GM12874 (cell line): ENCODE data around the gene CFAP97D2.

Experiments
- TF ChIP-seq, protein P1 (sequence below): IDR thresholded peaks from 2 replicates; pipeline ENCODE4 v1.5.1; 2011; ENCODE audit warnings: low read depth, mild to moderate bottlenecking, control low read depth, low read length, moderate library complexity; ENCODE audit not compliant: insufficient read depth

CFAP97D2 gene

DNA sequence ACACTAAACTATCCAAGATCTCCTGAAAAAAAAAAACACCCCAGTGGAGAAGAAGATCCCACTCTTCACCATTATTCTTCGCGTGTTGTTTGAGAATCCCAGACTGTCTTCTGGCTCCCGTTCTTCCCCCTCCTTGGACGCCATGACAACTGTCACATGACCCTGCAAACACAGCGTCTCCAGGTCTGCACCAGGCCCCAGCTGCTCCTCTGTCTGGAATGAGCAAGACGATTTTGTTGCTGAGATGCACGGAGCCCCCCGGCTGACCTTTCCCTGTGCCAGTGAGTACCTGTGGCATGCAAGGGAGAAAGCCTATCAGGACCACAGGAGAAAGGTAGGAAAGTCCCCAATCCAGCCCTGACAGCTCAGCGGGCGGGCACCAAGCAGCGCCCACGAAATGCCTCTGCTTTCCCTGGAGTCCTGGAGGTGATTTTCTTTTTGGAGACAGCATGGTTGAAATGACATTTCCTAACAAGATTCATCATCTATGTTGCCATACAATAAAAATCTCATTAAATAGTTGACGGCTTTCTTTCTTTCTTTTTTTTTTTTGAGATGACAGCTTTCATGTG lies at the start of gene CFAP97D2:
Gene CFAP97D2 (plus strand): TSS at position 171 of the 572 bp plus-strand sequence. CDS start 74 bp downstream, at position 245.
- TF ChIP-seq, protein P1, sequence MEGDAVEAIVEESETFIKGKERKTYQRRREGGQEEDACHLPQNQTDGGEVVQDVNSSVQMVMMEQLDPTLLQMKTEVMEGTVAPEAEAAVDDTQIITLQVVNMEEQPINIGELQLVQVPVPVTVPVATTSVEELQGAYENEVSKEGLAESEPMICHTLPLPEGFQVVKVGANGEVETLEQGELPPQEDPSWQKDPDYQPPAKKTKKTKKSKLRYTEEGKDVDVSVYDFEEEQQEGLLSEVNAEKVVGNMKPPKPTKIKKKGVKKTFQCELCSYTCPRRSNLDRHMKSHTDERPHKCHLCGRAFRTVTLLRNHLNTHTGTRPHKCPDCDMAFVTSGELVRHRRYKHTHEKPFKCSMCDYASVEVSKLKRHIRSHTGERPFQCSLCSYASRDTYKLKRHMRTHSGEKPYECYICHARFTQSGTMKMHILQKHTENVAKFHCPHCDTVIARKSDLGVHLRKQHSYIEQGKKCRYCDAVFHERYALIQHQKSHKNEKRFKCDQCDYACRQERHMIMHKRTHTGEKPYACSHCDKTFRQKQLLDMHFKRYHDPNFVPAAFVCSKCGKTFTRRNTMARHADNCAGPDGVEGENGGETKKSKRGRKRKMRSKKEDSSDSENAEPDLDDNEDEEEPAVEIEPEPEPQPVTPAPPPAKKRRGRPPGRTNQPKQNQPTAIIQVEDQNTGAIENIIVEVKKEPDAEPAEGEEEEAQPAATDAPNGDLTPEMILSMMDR: no peak

DNA sequence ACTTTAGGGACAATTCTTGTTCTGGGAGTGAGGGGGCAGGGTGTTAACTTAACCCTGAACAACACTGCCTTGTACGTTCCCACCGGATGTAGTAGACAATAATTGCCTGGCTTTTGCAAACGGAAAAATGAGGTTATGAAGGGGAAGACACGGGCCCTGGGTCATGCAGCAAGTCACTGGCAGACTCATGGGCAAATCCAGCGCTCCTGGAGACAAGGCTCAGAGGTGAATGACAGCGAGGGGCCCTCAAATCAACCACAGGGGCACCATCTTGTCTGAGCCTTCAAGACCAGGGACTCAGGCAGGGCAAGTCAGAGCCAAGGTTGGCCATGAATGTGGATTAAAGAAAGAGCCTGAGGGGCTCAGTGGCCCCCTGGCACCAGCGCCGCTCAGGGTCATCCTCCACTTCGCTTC lies 49.4 kb upstream of the CFAP97D2 start:
- TF ChIP-seq, protein P1: no peak

DNA sequence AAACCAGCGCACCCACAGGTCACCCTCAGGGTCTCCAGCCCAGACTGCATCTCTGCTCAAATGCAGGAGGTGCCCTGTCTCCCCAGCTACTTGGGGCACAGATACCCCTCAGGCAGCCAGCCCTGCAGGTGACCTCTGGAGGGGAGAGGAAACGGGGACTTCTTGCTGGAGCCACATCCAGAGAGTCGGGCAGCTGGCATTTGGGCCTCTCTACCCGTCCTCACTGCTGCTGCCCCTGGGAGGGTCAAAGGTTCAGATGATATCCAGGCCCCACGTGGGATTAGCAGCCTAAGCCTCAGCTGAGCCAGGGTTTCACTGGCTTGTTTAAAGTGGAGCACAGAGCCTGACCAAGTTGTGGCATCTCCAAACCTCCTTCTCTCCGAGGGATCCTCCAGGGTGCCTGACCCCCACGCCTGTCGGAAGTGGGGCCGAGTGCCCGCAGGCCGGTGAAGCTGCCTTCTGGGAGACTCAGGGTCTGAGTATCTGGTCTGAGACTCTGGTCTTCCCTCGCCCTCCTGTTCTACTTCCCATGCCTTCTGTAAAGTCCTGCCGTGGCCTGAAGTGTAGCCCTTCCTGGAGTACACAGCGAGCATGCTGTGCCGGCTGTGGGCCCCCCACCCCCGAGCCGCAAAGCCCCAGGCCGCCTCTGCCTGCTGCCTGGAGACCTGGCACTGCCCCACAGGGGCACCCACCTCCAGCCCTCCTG lies 48.8 kb upstream of the CFAP97D2 start:
- TF ChIP-seq, protein P1: no peak

DNA sequence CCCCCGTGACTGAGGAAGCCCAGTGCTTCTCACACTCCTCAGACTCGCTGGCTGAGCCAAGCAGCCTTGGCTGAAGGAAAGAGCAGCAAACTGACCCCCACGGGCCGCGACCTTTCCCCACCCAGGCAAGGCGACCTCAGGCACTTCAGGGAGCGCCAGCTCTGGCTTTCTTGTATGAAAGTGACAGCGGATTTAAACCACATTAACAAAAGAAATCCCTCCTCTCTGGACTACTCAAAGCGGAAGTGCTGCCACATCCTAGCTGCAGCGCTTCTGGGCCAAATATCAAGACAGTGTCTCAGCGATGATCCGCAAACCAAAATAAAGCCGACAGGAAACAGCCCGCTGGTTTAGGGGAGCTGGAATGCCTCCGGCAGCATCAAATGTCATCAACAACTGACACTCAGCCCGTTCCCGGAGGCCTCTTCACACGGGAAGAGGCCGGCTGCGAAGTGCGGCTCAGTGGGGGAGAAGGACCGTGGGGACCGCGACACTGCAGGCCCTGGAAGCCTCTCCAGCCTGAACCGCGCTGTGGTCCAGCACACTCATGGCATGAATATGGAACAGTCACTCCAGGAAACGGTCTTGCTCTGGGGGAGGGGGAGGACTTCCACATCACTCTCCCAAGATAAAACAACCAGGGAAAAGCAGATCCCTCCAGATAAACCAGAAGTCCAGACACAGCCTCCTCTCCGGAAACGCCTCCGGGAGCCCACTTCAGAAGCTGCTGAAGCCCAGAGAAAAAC lies 48.0 kb upstream of the CFAP97D2 start:
- TF ChIP-seq, protein P1: no peak

DNA sequence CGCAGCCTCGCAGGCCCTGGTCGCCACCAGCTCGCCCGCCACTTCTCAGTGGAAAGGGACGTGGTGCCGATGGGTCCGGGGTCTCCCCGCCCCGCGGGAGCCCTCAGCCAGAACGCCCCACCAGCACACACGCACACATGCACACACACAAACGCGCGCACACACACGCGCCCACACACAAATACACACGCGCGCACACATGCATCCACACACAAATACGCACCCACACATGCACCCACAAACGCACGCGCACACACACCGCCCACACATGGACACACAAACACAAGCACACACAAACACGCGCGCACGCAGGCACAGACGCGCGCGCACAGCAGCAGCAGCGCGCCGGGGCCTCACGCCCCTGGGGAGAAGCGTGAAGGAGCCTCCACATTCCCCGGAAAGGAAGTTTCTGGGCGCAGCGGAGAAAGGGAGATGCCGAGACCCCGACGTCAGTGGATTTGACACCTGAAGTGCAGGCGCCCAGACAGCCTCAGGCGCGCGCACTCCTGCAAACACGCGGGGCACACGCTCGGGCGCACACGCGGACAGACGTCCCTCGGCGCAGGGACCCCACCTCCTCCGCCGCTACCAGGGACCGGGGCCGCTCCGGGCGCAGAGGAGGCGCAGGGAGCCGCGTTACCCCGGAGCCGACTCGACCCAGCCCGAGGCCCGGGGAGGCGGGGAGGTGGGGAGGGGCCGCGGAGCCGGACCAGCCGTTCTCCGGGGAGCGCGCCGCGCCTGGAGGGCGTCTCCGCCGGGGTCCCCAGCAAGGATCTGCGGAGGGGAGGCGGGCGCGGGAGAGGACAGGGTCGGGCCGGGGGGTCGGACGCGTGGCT lies 47.3 kb upstream of the CFAP97D2 start:
- TF ChIP-seq, protein P1: no peak

DNA sequence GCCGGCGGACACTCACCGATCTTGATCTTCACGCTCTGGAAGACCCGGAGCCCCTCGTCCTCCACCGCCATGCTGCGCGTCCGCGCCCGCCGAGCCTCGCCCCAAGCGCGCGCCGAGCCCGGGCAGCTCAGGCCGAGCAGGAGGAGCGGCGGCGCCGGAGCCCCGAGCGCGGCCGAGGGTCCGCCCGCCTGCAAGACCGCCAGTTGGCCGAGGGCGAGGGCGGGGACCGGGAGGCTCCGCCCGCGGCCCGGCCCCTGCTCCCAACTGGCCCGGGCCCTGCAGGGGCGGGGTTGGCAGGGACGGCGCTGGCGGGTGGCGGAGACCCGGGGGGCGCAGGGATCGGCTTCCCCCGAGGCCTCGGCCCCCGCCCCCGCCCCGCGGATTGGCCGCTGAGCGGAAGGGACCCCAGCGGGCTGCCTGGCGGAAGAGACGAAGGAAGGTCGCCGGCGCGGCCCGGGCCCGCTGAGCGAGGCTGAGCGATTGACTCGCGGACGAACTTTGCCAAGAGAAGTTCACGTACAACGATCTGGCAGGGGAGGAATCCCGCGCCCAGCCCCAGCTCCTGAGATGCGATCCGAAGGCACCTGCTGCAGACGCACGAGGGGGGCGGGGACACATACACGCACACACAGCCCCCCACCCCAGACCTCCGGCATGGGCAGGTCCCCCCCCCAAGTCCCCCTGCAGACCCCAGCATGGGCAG lies 46.5 kb upstream of the CFAP97D2 start, which contains the start of gene RASA3:
Gene RASA3 (minus strand): TSS at position 205 of the 703 bp plus-strand sequence. CDS start 134 bp downstream, at position 71.
- TF ChIP-seq, protein P1: no peak
